ENCODE data around the gene CASP8AP2. TPM values are rescaled to one million over a fixed set of nuclear protein-coding genes. Genes with fewer than 3 reads are reported as not detected.
A peak's percentile ranks its signal among the peaks of the same experiment; 100 is the strongest.

CASP8AP2 gene
- total and polyA plus RNA-seq, 2 of the 13 experiments (the other 11 are each of a cell fraction or from before 2014, with no cell fraction given) = 5.7 to 13.5 TPM

- TF ChIP-seq KLF12 (CRISPR knock-in tag; IDR thresholded peaks at IDR 0.05; ENCODE audit: borderline replicate concordance) (0 out of 2 replicates have a peak, but pooled peaks have one; percentile 36), ZNF451 (CRISPR knock-in tag; IDR thresholded peaks at IDR 0.05) (0 out of 2 replicates have a peak, but pooled peaks have one; percentile 35), GATAD2A (CRISPR knock-in tag; IDR thresholded peaks at IDR 0.05) (peak; percentile 53; the same call in 1 of the 2 replicates), ZMAT3 (CRISPR knock-in tag; conservative IDR thresholded peaks at IDR 0.05) (peak; percentile 65; the same call in 1 of the 2 replicates), ZFP1 (CRISPR knock-in tag; IDR thresholded peaks at IDR 0.05) (peak; percentile 75; the same call in 1 of the 2 replicates), AFF4 (CRISPR knock-in tag; IDR thresholded peaks at IDR 0.05) (no peak), ZNF720 (CRISPR knock-in tag; IDR thresholded peaks at IDR 0.05) (0 out of 2 replicates have a peak, but pooled peaks have one; percentile 81), ZNF160 (CRISPR knock-in tag; IDR thresholded peaks at IDR 0.05) (peak; percentile 77; the same call in 1 of the 2 replicates), ELF1 (CRISPR knock-in tag; IDR thresholded peaks at IDR 0.05) (peak; percentile 23; the same call in 1 of the 2 replicates), NFAT5 (CRISPR knock-in tag; IDR thresholded peaks at IDR 0.05) (peak; percentile 96), ZNF749 (CRISPR knock-in tag; IDR thresholded peaks at IDR 0.05; ENCODE audit: borderline replicate concordance) (peak; percentile 92; the same call in 1 of the 2 replicates), E2F5 (CRISPR knock-in tag; conservative IDR thresholded peaks at IDR 0.05) (peak; percentile 70; the same call in 1 of the 2 replicates), KLF15 (CRISPR knock-in tag; IDR thresholded peaks at IDR 0.05; ENCODE audit: borderline replicate concordance) (peak; percentile 62; the same call in 1 of the 2 replicates), PCBP1 (IDR thresholded peaks at IDR 0.05; ENCODE audit: borderline replicate concordance, low read depth, low read length) (no peak), FOSL1 (CRISPR knock-in tag; IDR thresholded peaks at IDR 0.05; ENCODE audit: borderline replicate concordance) (peak; percentile 54; the same call in 1 of the 2 replicates), ZSCAN12 (CRISPR knock-in tag; IDR thresholded peaks at IDR 0.05) (peak; percentile 81; the same call in 1 of the 2 replicates), CCDC6 (CRISPR knock-in tag; IDR thresholded peaks at IDR 0.05) (0 out of 2 replicates have a peak, but pooled peaks have one; percentile 51), ZBTB1 (CRISPR knock-in tag; IDR thresholded peaks at IDR 0.05; ENCODE audit: borderline replicate concordance) (peak; percentile 92; the same call in 1 of the 2 replicates), ZNF607 (CRISPR knock-in tag; IDR thresholded peaks at IDR 0.05; ENCODE audit: borderline replicate concordance) (peak; percentile 93)
Observed at GRCh38 chr6:89895276-89895874, 65.7 kb downstream of the CASP8AP2 start (continued).

Measured in HepG2 (cell line).